K562 (cell line): ENCODE data around the gene LENG8.
"Not testable (repeated sequence)": the region's sequence is repeated elsewhere in the genome, so short reads cannot be mapped to it uniquely, and the experiment has no call there.

Experiments
- CTCF ChIP-seq, 3 experiments: IDR thresholded peaks in 2 of 3; conservative IDR thresholded peaks in 1 of 3; 2 replicates each; pipeline ENCODE4 v1.5.1; 2011 to 2012; ENCODE audit warnings: low read length in 3 of 3, mild to moderate bottlenecking in 3 of 3, control low read depth in 2 of 3, improper control_type of control experiment in 1 of 3, inconsistent platforms in 1 of 3, low read depth in 1 of 3, mixed read lengths in 1 of 3, moderate library complexity in 1 of 3; ENCODE audit not compliant: insufficient read depth in 2 of 3
- STAT6 ChIP-seq: sonication (generic); formaldehyde crosslinking; IDR thresholded peaks from 2 replicates; pipeline ENCODE4 v1.8.1; 2023; ENCODE audit warnings: mild to moderate bottlenecking, missing genetic modification reagents
- XRCC5 ChIP-seq: fragments of 200-400 bp; formaldehyde crosslinking; IDR thresholded peaks from 2 replicates; pipeline ENCODE4 v1.6.1; 2017; ENCODE audit warnings: low read depth, mild to moderate bottlenecking, low read length
- ZBED1 ChIP-seq: IDR thresholded peaks from 2 replicates; pipeline ENCODE4 v1.6.1; 2014
- ZBTB11 ChIP-seq, 3 experiments: fragments of 200-800 bp in 1 of 3; fragments of 250-450 bp in 1 of 3; fragments of 450-650 bp in 1 of 3; sonication (Bioruptor Pico) in 1 of 3; sonication (Bioruptor generic) in 1 of 3; formaldehyde crosslinking in 1 of 3; IDR thresholded peaks; 2 replicates each; pipeline versions ENCODE4 v1.6.1 to v1.8.0; 2016 to 2022; ENCODE audit warnings: mild to moderate bottlenecking in 2 of 3, missing genetic modification characterization in 2 of 3, missing compliant biosample characterization in 1 of 3, moderate library complexity in 1 of 3
- ZSCAN29 ChIP-seq: fragments of 450-650 bp; IDR thresholded peaks from 2 replicates; pipeline ENCODE4 v1.6.1; 2017

GRCh38 chr19:54497747-54498450 lies 48.9 kb downstream of the LENG8 start:
- TF ChIP-seq XRCC5; STAT6 (CRISPR knock-in tag); ZBED1; CTCF (IDR thresholded peaks at IDR 0.05 in 2 of 3, conservative IDR thresholded peaks at IDR 0.05 in 1 of 3; ENCODE audit: insufficient read depth in 2 of 3, low read depth in 1 of 3, low read length in 3 of 3); ZBTB11 (CRISPR knock-in tag; IDR thresholded peaks at IDR 0.05); ZSCAN29: not testable (repeated sequence)
